NCI-H2227 (cell line): ENCODE data around the gene SRRM3.
"Not testable (repeated sequence)": the region's sequence is repeated elsewhere in the genome, so short reads cannot be mapped to it uniquely, and the experiment has no call there.

Experiments
- DNase-seq: peaks from one replicate; lab custom pipeline; 2025; ENCODE audit not compliant: unreplicated experiment; lab: John Stamatoyannopoulos, UW

The SRRM3 gene

GRCh38 chr7:76335417-76335816 lies 133.7 kb downstream of the SRRM3 start:
- not testable (repeated sequence) for DNase-seq

GRCh38 chr7:76336094-76336493 lies 134.4 kb downstream of the SRRM3 start:
- DNase-seq: no peak
